Tibial artery (tissue), 4 donors: ENCODE data around the gene ELN.

ENCODE experiments used
- DNase-seq, 2 donors: peaks; one replicate each; pipeline ENCODE4 v3.0.0-alpha.2; 2019
- H3K27ac ChIP-seq, 2 donors: fragments of 200-600 bp; sonication (generic) in 1 of 2; 1 replicate in 1 of 2; 2 replicates in 1 of 2; pipeline ENCODE4 v1.5.1; 2018 to 2019; ENCODE audit warnings: mild to moderate bottlenecking in 1 of 2
- H3K27me3 ChIP-seq, 2 donors: fragments of 200-600 bp; sonication (generic) in 1 of 2; one replicate each; pipeline versions ENCODE4 v1.5.1 to v1.6.0; 2016 to 2019
- H3K36me3 ChIP-seq, 3 donors: fragments of 200-600 bp; sonication (generic) in 2 of 3; one replicate each; pipeline ENCODE4 v1.5.1; 2016 to 2019; ENCODE audit warnings: mild to moderate bottlenecking in 2 of 3
- H3K4me1 ChIP-seq, 4 donors: fragments of 200-600 bp; sonication (generic) in 2 of 4; 1 replicate in 3 of 4; 2 replicates in 1 of 4; pipeline ENCODE4 v1.5.1; 2016 to 2019
- H3K4me3 ChIP-seq, 2 donors: fragments of 200-600 bp; sonication (generic) in 1 of 2; 1 replicate in 1 of 2; 2 replicates in 1 of 2; pipeline ENCODE4 v1.5.1; 2018 to 2019; ENCODE audit warnings: mild to moderate bottlenecking in 2 of 2
- H3K9me3 ChIP-seq, 3 donors: fragments of 200-600 bp; sonication (generic) in 1 of 3; one replicate each; pipeline ENCODE4 v1.5.1; 2016 to 2019
- CTCF ChIP-seq, 2 experiments: fragments of 200-600 bp in 1 of 2; fragments of 450-650 bp in 1 of 2; IDR thresholded peaks; one replicate each; pipeline ENCODE4 v1.5.1; 2017 to 2019; ENCODE audit warnings: antibody characterized with exemption in 2 of 2, mild to moderate bottlenecking in 1 of 2, moderate library complexity in 1 of 2
- intact Hi-C: fragments of 100-400 bp; cut with DNase I; formaldehyde crosslinking; loops from one replicate; pipeline ENCODE4 v1.15.0; 2023; ENCODE audit warnings: low total_unique reads

The ELN gene

GRCh38 chr7:74074770-74075169, 46.8 kb downstream of the ELN start:
- intact Hi-C loops, result loop anchor here (5.0 kb wide), 1 partner anchor 113 kb away; no protein-coding TSS in a partner anchor
- H3K9me3 ChIP-seq, result no peaks in the 10 kb centered on the region
- peaks cover 0 to 10% (median 6%) of the 10 kb centered on the region in 4 donors for H3K4me1 ChIP-seq
- no peak for DNase-seq
- H3K27ac ChIP-seq, result no peak overlapping the region
- no peaks in the 10 kb centered on the region for H3K36me3 ChIP-seq
- no peaks in the 10 kb centered on the region for H3K27me3 ChIP-seq
- TF ChIP-seq CTCF (IDR thresholded peaks at IDR 0.05), result no peak
- no peak overlapping the region for H3K4me3 ChIP-seq

GRCh38 chr7:74078461-74078860, 50.5 kb downstream of the ELN start:
- peaks cover 0 to 17% (median 11%) of the 10 kb centered on the region in 4 donors for H3K4me1 ChIP-seq
- TF ChIP-seq CTCF (IDR thresholded peaks at IDR 0.05), result no peak
- H3K9me3 ChIP-seq, result no peaks in the 10 kb centered on the region
- H3K36me3 ChIP-seq, result no peaks in the 10 kb centered on the region
- H3K27me3 ChIP-seq, result no peaks in the 10 kb centered on the region
- DNase-seq, result no peak
- no peak overlapping the region for H3K4me3 ChIP-seq
- intact Hi-C loops, result no loop called here
- H3K27ac ChIP-seq, result peak overlapping the region; percentile 26 to 41

- TF ChIP-seq CTCF (IDR thresholded peaks at IDR 0.05), result no peak
- H3K27me3 ChIP-seq, result no peaks in the 10 kb centered on the region
- H3K9me3 ChIP-seq, result no peaks in the 10 kb centered on the region
- H3K4me3 ChIP-seq, result peak overlapping the region in 1 of 2 donors; percentile 94
- peaks cover 0 to 31% (median 25%) of the 10 kb centered on the region in 4 donors for H3K4me1 ChIP-seq
- no peak for DNase-seq
- no peak overlapping the region for H3K27ac ChIP-seq
- H3K36me3 ChIP-seq, result no peaks in the 10 kb centered on the region
- intact Hi-C loops, result loop anchor here (10.0 kb wide), 1 partner anchor 172 kb away; the partner anchor contains the start of gene RFC2
These were observed 54.8 kb downstream of the ELN start for GRCh38 chr7:74082770-74083116.

- Histone ChIP-seq H3K36me3 (no peaks in the 10 kb centered on the region), H3K4me1 (peaks cover 0 to 31% (median 25%) of the 10 kb centered on the region in 4 donors), H3K4me3 (peak within 1 kb of the TSS; percentile 64 to 94), H3K9me3 (no peaks in the 10 kb centered on the region), H3K27ac (peak within 1 kb of the TSS; percentile 68 to 70), H3K27me3 (no peaks in the 10 kb centered on the region)
- intact Hi-C loops, result loop anchor here (10.0 kb wide), 1 partner anchor 172 kb away; the partner anchor contains the start of gene RFC2
- no peak for TF ChIP-seq CTCF (IDR thresholded peaks at IDR 0.05)
- DNase-seq, result peak; percentile 50 to 87
These were observed 55.3 kb downstream of the ELN start, which contains the start of gene LIMK1 for GRCh38 chr7:74083117-74083876. TSS of gene LIMK1 (plus strand) at chr7:74083804. CDS start at chr7:74083991, 187 bp downstream.

GRCh38 chr7:74083928-74084721, 56.2 kb downstream of the ELN start:
- Histone ChIP-seq H3K4me3 (peak overlapping the region; percentile 64 to 94), H3K4me1 (peaks cover 0 to 30% (median 22%) of the 10 kb centered on the region in 4 donors), H3K9me3 (no peaks in the 10 kb centered on the region), H3K27ac (peak overlapping the region; percentile 68 to 70), H3K36me3 (no peaks in the 10 kb centered on the region), H3K27me3 (no peaks in the 10 kb centered on the region)
- intact Hi-C loops, result loop anchor here (10.0 kb wide), 1 partner anchor 171 kb away; the partner anchor contains the start of gene RFC2
- DNase-seq, result peak in 1 of 2 donors; percentile 73
- TF ChIP-seq CTCF (IDR thresholded peaks at IDR 0.05), result no peak
